GM12801 (cell line): ENCODE data around the gene BICDL1.

ENCODE experiments used
- CTCF ChIP-seq: IDR thresholded peaks from one replicate; pipeline ENCODE4 v1.5.1; 2011; ENCODE audit warnings: control low read depth; ENCODE audit not compliant: insufficient read length; ENCODE audit errors: extremely low read depth

Gene BICDL1

GRCh38 chr12:119957135-119957534 lies 31.9 kb upstream of the BICDL1 start:
- TF ChIP-seq CTCF, result no peak

- TF ChIP-seq CTCF, result no peak
Measured at GRCh38 chr12:119959435-119959834, 29.6 kb upstream of the BICDL1 start.

GRCh38 chr12:119964123-119964522 lies 24.9 kb upstream of the BICDL1 start:
- TF ChIP-seq CTCF, result no peak

- TF ChIP-seq CTCF, result no peak
Measured at GRCh38 chr12:119964929-119965328, 24.1 kb upstream of the BICDL1 start.

- no peak for TF ChIP-seq CTCF
Measured at GRCh38 chr12:119980242-119980641, 8.8 kb upstream of the BICDL1 start.

- TF ChIP-seq CTCF, result no peak
Measured at GRCh38 chr12:119989361-119989730, 310 bp downstream of the BICDL1 start.

GRCh38 chr12:119989731-119990381 lies 820 bp downstream of the BICDL1 start:
- no peak for TF ChIP-seq CTCF
